OCI-LY3 (cell line): Measurements from ENCODE around the gene ELF2.
"Not testable (repeated sequence)": the region's sequence is repeated elsewhere in the genome, so short reads cannot be mapped to it uniquely, and the experiment has no call there.

Experiments
- H2AFZ ChIP-seq: fragments of 200-600, 300-600 bp; shearing (Covaris generic); 2 replicates; pipeline ENCODE4 v1.6.0; 2014; ENCODE audit warnings: antibody characterized with exemption, low read depth, low read length
- H3K27ac ChIP-seq: fragments of 200-600, 300-600 bp; sonication (generic); 2 replicates; pipeline ENCODE4 v1.5.1; 2014; ENCODE audit warnings: mild to moderate bottlenecking, low read length, moderate library complexity, mixed read lengths
- H3K27me3 ChIP-seq: fragments of 200-600, 300-600 bp; sonication (generic); 2 replicates; pipeline ENCODE4 v1.6.1; 2014; ENCODE audit warnings: low read depth, low read length, mixed read lengths
- H3K36me3 ChIP-seq: fragments of 200-600, 300-600 bp; sonication (generic); replicated peaks from 2 replicates; pipeline ENCODE3; 2014; ENCODE audit warnings: low read depth, low read length, mixed read lengths
- H3K4me1 ChIP-seq: fragments of 300-600, 200-600 bp; sonication (generic); 2 replicates; pipeline ENCODE4 v1.6.1; 2014; ENCODE audit warnings: low read length, mixed read lengths
- H3K4me2 ChIP-seq: fragments of 200-600, 300-600 bp; sonication (generic); 2 replicates; pipeline ENCODE4 v1.6.1; 2014; ENCODE audit warnings: low read length, mixed read lengths
- H3K4me3 ChIP-seq: fragments of 300-600, 200-600 bp; sonication (generic); 2 replicates; pipeline ENCODE4 v1.5.1; 2014; ENCODE audit warnings: antibody characterized with exemption, mild to moderate bottlenecking, low read length, moderate library complexity
- H3K79me2 ChIP-seq: fragments of 300-600, 200-600 bp; shearing (Covaris generic); 2 replicates; pipeline ENCODE4 v1.6.1; 2014; ENCODE audit warnings: mild to moderate bottlenecking, low read length, mixed read lengths
- H3K9ac ChIP-seq: fragments of 300-600, 200-600 bp; shearing (Covaris generic); 2 replicates; pipeline ENCODE4 v1.6.0; 2014; ENCODE audit warnings: mild to moderate bottlenecking, low read length, moderate library complexity
- H3K9me3 ChIP-seq: fragments of 200-600, 300-600 bp; shearing (Covaris generic); 2 replicates; pipeline ENCODE4 v1.6.1; 2014; ENCODE audit warnings: low read length, mixed read lengths; ENCODE audit not compliant: insufficient read depth
- H4K20me1 ChIP-seq: fragments of 200-600, 300-600 bp; sonication (generic); 2 replicates; pipeline ENCODE4 v1.6.1; 2016; ENCODE audit warnings: low read length, mixed read lengths; ENCODE audit not compliant: insufficient read depth
- EZH2phosphoT487 ChIP-seq: fragments of 200-600 bp; shearing (Covaris generic); IDR thresholded peaks from 2 replicates; pipeline ENCODE4 v1.6.1; 2018; ENCODE audit warnings: antibody characterized with exemption, mixed run types, low read depth
- TF ChIP-seq, protein P1 (sequence below): fragments of 200-600, 300-600 bp; sonication (generic); IDR thresholded peaks from 2 replicates; pipeline ENCODE4 v1.5.1; 2014; ENCODE audit warnings: antibody characterized with exemption, low read length, low read depth

The ELF2 gene

DNA sequence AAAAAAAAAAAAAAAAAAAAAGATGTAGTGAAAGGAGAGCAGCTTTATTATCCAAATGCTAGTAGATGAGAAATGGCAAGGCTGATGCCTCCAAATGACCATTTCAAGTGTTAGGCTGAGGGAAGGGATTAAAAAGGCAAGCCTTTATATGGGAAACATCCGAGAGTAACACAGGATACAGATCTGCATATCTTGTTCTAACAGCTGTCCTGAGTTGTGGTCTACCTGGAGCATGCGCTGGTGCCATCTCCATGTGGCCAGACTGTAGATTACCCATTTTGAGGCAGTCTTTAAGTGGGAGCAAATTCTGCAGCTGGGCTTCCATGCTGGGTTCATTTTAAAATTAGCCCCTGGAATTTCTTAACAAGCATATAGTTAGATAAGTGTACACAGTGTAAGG lies 26.0 kb upstream of the ELF2 start:
- no peak for TF ChIP-seq EZH2phosphoT487
- TF ChIP-seq, protein P1, sequence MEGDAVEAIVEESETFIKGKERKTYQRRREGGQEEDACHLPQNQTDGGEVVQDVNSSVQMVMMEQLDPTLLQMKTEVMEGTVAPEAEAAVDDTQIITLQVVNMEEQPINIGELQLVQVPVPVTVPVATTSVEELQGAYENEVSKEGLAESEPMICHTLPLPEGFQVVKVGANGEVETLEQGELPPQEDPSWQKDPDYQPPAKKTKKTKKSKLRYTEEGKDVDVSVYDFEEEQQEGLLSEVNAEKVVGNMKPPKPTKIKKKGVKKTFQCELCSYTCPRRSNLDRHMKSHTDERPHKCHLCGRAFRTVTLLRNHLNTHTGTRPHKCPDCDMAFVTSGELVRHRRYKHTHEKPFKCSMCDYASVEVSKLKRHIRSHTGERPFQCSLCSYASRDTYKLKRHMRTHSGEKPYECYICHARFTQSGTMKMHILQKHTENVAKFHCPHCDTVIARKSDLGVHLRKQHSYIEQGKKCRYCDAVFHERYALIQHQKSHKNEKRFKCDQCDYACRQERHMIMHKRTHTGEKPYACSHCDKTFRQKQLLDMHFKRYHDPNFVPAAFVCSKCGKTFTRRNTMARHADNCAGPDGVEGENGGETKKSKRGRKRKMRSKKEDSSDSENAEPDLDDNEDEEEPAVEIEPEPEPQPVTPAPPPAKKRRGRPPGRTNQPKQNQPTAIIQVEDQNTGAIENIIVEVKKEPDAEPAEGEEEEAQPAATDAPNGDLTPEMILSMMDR, result no peak

DNA sequence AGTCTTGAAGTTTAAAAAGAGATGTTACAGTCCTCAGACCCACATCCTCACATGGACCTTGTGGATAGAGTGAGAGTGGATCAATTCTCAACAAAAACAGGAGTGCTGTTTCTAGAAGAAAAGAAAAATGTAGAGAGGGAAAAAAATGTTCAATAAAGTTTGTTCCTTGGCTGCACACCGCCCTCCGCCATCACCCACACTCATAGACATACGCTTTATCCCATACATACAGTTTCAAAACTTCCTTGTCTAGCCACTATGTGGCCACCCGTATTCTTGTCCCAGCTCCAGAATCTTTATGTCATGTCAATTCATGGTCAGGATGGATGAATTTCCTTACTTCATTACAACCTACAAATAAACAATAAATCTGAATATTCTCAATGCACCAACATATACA lies 23.5 kb upstream of the ELF2 start:
- Histone ChIP-seq H3K9me3 (no peaks in the 10 kb centered on the region), H3K4me1 (no peaks in the 10 kb centered on the region), H3K27ac (no peak overlapping the region), H2AFZ (peak overlapping the region; percentile 19; the same call in 1 of the 2 replicates), H4K20me1 (no peaks in the 10 kb centered on the region), H3K79me2 (no peaks in the 10 kb centered on the region), H3K4me3 (no peak overlapping the region), H3K9ac (no peak overlapping the region), H3K27me3 (no peaks in the 10 kb centered on the region; the same call in 1 of the 2 replicates), H3K4me2 (no peak overlapping the region), H3K36me3 (no peaks in the 10 kb centered on the region)
- TF ChIP-seq EZH2phosphoT487, result no peak
- TF ChIP-seq, protein P1, result no peak

More for the DNA sequence above, 26.0 kb upstream of the ELF2 start:
- Histone ChIP-seq H3K9ac (no peak overlapping the region), H3K9me3 (no peaks in the 10 kb centered on the region), H3K27ac (no peak overlapping the region), H3K4me2 (no peak overlapping the region), H3K36me3 (no peaks in the 10 kb centered on the region), H3K79me2 (no peaks in the 10 kb centered on the region), H3K4me3 (no peak overlapping the region), H4K20me1 (no peaks in the 10 kb centered on the region), H3K27me3 (no peaks in the 10 kb centered on the region; the same call in 1 of the 2 replicates), H3K4me1 (peaks cover 10% of the 10 kb centered on the region), H2AFZ (no peak overlapping the region)

DNA sequence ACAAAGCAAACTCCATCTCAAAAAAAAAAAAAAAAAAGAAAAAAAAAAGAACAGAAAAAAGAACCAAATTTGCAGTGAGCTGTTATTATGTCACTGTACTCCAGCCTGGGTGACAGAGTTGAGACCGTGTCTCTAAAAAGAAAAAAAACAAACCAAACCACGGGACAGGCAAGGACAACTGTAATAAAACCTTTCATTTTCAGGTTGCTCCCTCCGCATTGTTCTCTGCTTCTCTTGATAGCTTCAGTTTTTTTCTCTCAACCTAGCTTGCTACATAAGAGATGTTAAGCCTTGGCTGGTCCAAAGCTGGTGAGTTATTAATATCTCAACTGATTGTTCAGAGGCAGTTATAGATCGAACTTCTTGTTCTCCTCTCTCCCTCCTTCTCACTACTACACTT lies 23.1 kb upstream of the ELF2 start:
- peak overlapping the region; percentile 19; the same call in 1 of the 2 replicates for H2AFZ ChIP-seq
- no peak overlapping the region for H3K4me2 ChIP-seq
- H3K4me3 ChIP-seq, result no peak overlapping the region

DNA sequence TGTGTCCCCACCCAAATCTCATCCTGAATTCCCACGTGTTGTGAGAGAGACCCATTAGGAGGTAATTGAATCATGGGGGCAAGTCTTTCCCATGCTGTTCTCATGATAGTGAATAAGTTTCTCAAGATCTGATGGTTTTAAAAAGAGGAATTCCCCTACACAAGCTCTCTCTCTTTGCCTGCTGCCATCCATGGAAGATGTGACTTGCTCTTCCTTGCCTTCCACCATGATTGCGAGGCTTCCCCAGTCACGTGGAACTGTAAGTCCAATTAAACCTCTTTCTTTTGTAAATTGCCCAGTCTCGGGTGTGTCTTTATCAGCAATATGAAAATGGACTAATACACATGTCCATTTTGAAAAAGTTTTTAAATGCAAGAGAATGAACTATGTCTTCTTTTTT lies 20.2 kb upstream of the ELF2 start:
- not testable (repeated sequence) for H3K27me3 ChIP-seq, H4K20me1 ChIP-seq, H3K27ac ChIP-seq, H3K4me2 ChIP-seq, H2AFZ ChIP-seq, H3K9ac ChIP-seq, H3K4me3 ChIP-seq, H3K9me3 ChIP-seq, H3K36me3 ChIP-seq, H3K4me1 ChIP-seq, H3K79me2 ChIP-seq

More for the DNA sequence above, 23.1 kb upstream of the ELF2 start:
- Histone ChIP-seq H3K4me1 (no peaks in the 10 kb centered on the region), H3K36me3 (no peaks in the 10 kb centered on the region), H3K27ac (no peak overlapping the region), H3K9me3 (no peaks in the 10 kb centered on the region), H3K27me3 (no peaks in the 10 kb centered on the region; the same call in 1 of the 2 replicates), H3K9ac (no peak overlapping the region), H4K20me1 (no peaks in the 10 kb centered on the region), H3K79me2 (no peaks in the 10 kb centered on the region)
- no peak for TF ChIP-seq EZH2phosphoT487
- TF ChIP-seq, protein P1, result no peak

DNA sequence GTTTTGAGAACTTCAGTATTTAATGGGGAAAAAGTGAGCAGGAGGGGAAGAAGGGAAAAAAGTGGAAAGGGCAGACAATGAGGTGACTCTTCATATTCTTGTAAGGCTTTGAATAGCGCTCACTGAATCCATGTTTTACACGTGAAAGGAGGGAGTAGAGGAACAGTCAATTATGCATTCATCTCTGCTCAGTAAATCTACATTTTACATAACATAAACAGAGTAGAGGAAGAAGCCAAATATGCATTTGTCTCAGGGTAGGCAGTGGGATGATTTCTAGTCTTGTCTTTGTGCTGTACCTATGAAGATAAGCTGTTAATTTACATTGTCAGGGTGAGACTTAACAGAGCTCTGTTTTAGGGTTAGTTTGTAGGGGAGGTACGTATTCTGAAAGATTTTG lies 19.4 kb upstream of the ELF2 start:
- H3K9ac ChIP-seq, result no peak overlapping the region
- no peaks in the 10 kb centered on the region; the same call in 1 of the 2 replicates for H3K27me3 ChIP-seq
- no peak overlapping the region for H3K4me2 ChIP-seq
- no peaks in the 10 kb centered on the region for H3K9me3 ChIP-seq
- no peak overlapping the region for H3K27ac ChIP-seq
- H3K4me3 ChIP-seq, result no peak overlapping the region
- no peaks in the 10 kb centered on the region for H3K36me3 ChIP-seq
- TF ChIP-seq EZH2phosphoT487, result no peak
- TF ChIP-seq, protein P1, result no peak
- no peaks in the 10 kb centered on the region for H3K79me2 ChIP-seq
- H4K20me1 ChIP-seq, result no peaks in the 10 kb centered on the region
- H2AFZ ChIP-seq, result no peak overlapping the region
- no peaks in the 10 kb centered on the region for H3K4me1 ChIP-seq
